Measurements from ENCODE around the gene TTBK2. TPM values are rescaled to one million over a fixed set of nuclear protein-coding genes. Genes with fewer than 3 reads are reported as not detected.

The TTBK2 gene
- total RNA-seq, 1 experiment from 2014 or later, result 25.5 TPM

GRCh38 chr15:42832576-42832975 is 88.0 kb downstream of the TTBK2 start:
- intact Hi-C loops (cut with micrococcal nuclease), result loop anchor here (10.0 kb wide), 1 partner anchor 82 kb away; no protein-coding TSS in a partner anchor
- ChIA-PET CTCF (no interaction called here), POLR2A (interaction anchor here (0.7 to 1.6 kb wide), 3 partner anchors 10 to 58 kb away, joined by 3 to 7 read pairs (median 4); no protein-coding TSS in a partner anchor)
- TF ChIP-seq CTCF (IDR thresholded peaks at IDR 0.05; ENCODE audit: unreplicated experiment), result no peak
- no peaks in the 10 kb centered on the region for H3K27me3 Mint-ChIP-seq (ENCODE audit: insufficient read depth, unreplicated experiment)
- H3K27ac Mint-ChIP-seq (ENCODE audit: low read depth, unreplicated experiment), result peak overlapping the region; percentile 57
- DNase-seq (ENCODE audit: unreplicated experiment), result peak; percentile 93
- H3K36me3 Mint-ChIP-seq (ENCODE audit: insufficient read depth, unreplicated experiment), result peaks cover 10% of the 10 kb centered on the region
- no peak overlapping the region for H3K4me3 Mint-ChIP-seq (ENCODE audit: unreplicated experiment)
- no peaks in the 10 kb centered on the region for H3K9me3 Mint-ChIP-seq (ENCODE audit: unreplicated experiment)
- peaks cover 6% of the 10 kb centered on the region for H3K4me1 Mint-ChIP-seq (ENCODE audit: insufficient read depth, unreplicated experiment)
- no TSS peak for BruUV-seq (replicated peaks)

DNA sequence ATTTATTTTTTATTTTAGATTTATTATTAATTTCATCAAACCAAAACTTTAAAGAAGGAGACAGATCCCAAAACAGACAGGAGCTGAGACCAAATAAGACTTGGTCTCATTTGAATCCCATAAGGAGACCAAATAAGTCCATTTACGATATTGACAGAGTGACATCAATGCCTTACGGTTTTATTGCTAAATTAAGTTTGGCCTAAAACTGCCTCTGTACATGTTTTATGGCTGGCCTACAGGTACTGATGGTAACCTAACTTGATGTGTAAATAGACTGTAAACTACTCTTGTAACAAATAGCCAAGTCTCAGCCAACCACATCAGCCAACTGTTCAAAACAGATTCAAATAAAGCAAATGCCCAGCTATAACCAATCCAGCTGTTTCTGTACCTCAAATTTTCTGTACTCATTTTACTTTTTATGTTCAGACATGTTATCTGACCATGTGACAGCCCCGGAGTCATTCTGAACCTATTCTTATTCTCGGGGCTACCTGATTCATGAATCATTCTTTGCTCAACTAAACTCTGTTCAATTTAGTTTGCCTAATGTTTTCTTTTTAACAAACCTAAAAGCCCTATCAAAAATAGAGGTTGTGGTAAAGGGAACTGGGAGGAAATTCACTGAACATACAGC is 94.2 kb downstream of the TTBK2 start:
- ChIA-PET CTCF (no interaction called here), POLR2A (interaction anchor here (0.6 to 2.7 kb wide), 9 partner anchors 12 to 142 kb away, joined by 3 to 11 read pairs (median 3); no protein-coding TSS in a partner anchor)
- peak overlapping the region; percentile 95 for H3K27ac Mint-ChIP-seq (ENCODE audit: low read depth, unreplicated experiment)
- peak overlapping the region; percentile 10 for H3K4me3 Mint-ChIP-seq (ENCODE audit: unreplicated experiment)
- peak; percentile 41 for DNase-seq (ENCODE audit: unreplicated experiment)
- no TSS peak for BruUV-seq (replicated peaks)
- peaks cover 8% of the 10 kb centered on the region for H3K36me3 Mint-ChIP-seq (ENCODE audit: insufficient read depth, unreplicated experiment)
- no peaks in the 10 kb centered on the region for H3K27me3 Mint-ChIP-seq (ENCODE audit: insufficient read depth, unreplicated experiment)
- no peaks in the 10 kb centered on the region for H3K9me3 Mint-ChIP-seq (ENCODE audit: unreplicated experiment)
- peaks cover 11% of the 10 kb centered on the region for H3K4me1 Mint-ChIP-seq (ENCODE audit: insufficient read depth, unreplicated experiment)
- TF ChIP-seq CTCF (IDR thresholded peaks at IDR 0.05; ENCODE audit: unreplicated experiment), result no peak
- intact Hi-C loops (cut with micrococcal nuclease), result no loop called here

DNA sequence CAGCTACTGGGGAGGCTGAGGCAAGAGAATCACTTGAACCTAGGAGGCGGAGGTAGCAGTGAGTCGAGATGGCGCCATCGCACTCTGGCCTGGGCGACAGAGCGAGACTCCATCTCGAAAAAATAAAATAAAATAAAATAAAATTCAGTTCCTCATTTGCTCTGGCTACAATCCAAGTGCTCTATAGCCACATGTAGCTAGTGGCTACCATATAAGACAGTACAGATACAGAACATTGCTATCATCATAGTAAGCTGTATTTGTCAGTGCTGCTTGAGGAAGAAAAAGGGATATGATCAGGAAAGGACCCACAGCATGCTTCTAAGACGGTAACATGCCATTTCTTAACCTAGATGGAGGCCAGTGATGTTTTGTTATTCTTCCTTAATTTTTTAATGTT is 95.0 kb downstream of the TTBK2 start:
- peaks cover 8% of the 10 kb centered on the region for H3K36me3 Mint-ChIP-seq (ENCODE audit: insufficient read depth, unreplicated experiment)
- peaks cover 11% of the 10 kb centered on the region for H3K4me1 Mint-ChIP-seq (ENCODE audit: insufficient read depth, unreplicated experiment)
- intact Hi-C loops (cut with micrococcal nuclease), result no loop called here
- no peak for DNase-seq (ENCODE audit: unreplicated experiment)
- H3K9me3 Mint-ChIP-seq (ENCODE audit: unreplicated experiment), result no peaks in the 10 kb centered on the region
- H3K4me3 Mint-ChIP-seq (ENCODE audit: unreplicated experiment), result no peak overlapping the region
- no peak for TF ChIP-seq CTCF (IDR thresholded peaks at IDR 0.05; ENCODE audit: unreplicated experiment)
- no TSS peak for BruUV-seq (replicated peaks)
- POLR2A ChIA-PET, result interaction anchor here (0.7 to 2.7 kb wide), 2 partner anchors 12 to 17 kb away, joined by 4 to 11 read pairs; no protein-coding TSS in a partner anchor
- CTCF ChIA-PET, result no interaction called here
- no peak overlapping the region for H3K27ac Mint-ChIP-seq (ENCODE audit: low read depth, unreplicated experiment)
- H3K27me3 Mint-ChIP-seq (ENCODE audit: insufficient read depth, unreplicated experiment), result no peaks in the 10 kb centered on the region

DNA sequence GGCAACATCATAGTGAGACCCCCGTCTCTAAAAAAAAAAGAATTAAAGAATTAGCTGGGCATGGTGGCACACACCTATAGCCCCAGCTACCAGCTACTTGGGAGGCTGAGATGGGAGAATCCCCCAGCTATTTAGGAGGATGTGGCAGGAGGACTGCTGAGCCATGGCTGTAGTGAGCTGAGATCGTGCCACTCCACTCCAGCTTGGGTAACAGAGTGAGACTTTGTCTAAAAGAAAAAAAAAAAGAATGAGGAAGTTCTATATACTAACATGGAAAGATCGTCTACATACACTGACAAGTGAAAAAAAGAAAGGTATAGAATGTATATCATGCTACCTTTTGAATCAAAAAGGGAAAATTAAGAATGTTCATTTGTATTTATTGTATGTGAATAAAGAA is 99.8 kb downstream of the TTBK2 start:
- ChIA-PET POLR2A (interaction anchor here (0.6 kb wide), 2 partner anchors 11 to 64 kb away, joined by 3 read pairs; no protein-coding TSS in a partner anchor), CTCF (interaction anchor here (0.7 kb wide), 1 partner anchor 83 kb away, joined by 4 read pairs; no protein-coding TSS in a partner anchor)
- H3K4me3 Mint-ChIP-seq (ENCODE audit: unreplicated experiment), result no peak overlapping the region
- H3K4me1 Mint-ChIP-seq (ENCODE audit: insufficient read depth, unreplicated experiment), result no peaks in the 10 kb centered on the region
- intact Hi-C loops (cut with micrococcal nuclease), result no loop called here
- no peak for DNase-seq (ENCODE audit: unreplicated experiment)
- H3K9me3 Mint-ChIP-seq (ENCODE audit: unreplicated experiment), result no peaks in the 10 kb centered on the region
- no TSS peak for BruUV-seq (replicated peaks)
- H3K36me3 Mint-ChIP-seq (ENCODE audit: insufficient read depth, unreplicated experiment), result peaks cover 16% of the 10 kb centered on the region
- H3K27me3 Mint-ChIP-seq (ENCODE audit: insufficient read depth, unreplicated experiment), result no peaks in the 10 kb centered on the region
- H3K27ac Mint-ChIP-seq (ENCODE audit: low read depth, unreplicated experiment), result no peak overlapping the region
- no peak for TF ChIP-seq CTCF (IDR thresholded peaks at IDR 0.05; ENCODE audit: unreplicated experiment)

All from MCF 10A (cell line).